GM12878 (cell line): ENCODE measurements around the gene PKP3. TPM values are rescaled to one million over a fixed set of nuclear protein-coding genes. Genes with fewer than 3 reads are reported as not detected.

ENCODE experiments used
- ATAC-seq: fragments of 200-7000 bp; cut with Tn5 transposase; 3 replicates; pipeline ENCODE4 v1.9.1; 2020; ENCODE audit warnings: mild to moderate bottlenecking, moderate library complexity
- BruUV-seq: library from RNA; stranded (reverse); fragments of 400-500 nt; replicated peaks from 2 replicates; lab custom pipeline; 2021; lab: Mats Ljungman, UMichigan
- CTCF ChIA-PET: fragments of 300-600 bp; sonication (Branson Sonifier 250); formaldehyde crosslinking; extraction: SDS; loops from one replicate; lab custom pipeline; 2021; ENCODE audit warnings: inconsistent platforms; lab: Yijun Ruan, JAX
- POLR2A ChIA-PET: fragments of 350-600 bp; formaldehyde crosslinking; extraction: SDS; loops from one replicate; lab custom pipeline; 2021; ENCODE audit warnings: inconsistent platforms; lab: Charles Lee
- RAD21 ChIA-PET: fragments of 300-600 bp; sonication (Branson Sonifier 250); formaldehyde crosslinking; loops from one replicate; lab custom pipeline; 2023; ENCODE audit warnings: antibody characterized with exemption; ENCODE audit not compliant: unreplicated experiment; lab: Charles Lee
- SMC1A ChIA-PET: fragments of 300-600 bp; sonication (Branson Sonifier 250); formaldehyde crosslinking; loops from one replicate; lab custom pipeline; 2023; ENCODE audit not compliant: unreplicated experiment, uncharacterized antibody; lab: Charles Lee
- DNase-seq: peaks from one replicate; pipeline ENCODE4 v3.0.0-alpha.2; 2011; ENCODE audit warnings: low read depth, low spot score
- FAIRE-seq: peaks from 3 replicates; lab custom pipeline; 2011; peaks lifted over from hg19 to GRCh38; lab: Jason Lieb, UNC
- H2AFZ ChIP-seq: 2 replicates; pipeline ENCODE4 v1.6.0; 2011; ENCODE audit warnings: low read depth, low read length, control low read depth; ENCODE audit not compliant: control insufficient read depth
- H3K27ac ChIP-seq: 2 replicates; pipeline ENCODE4 v1.5.1; 2011; ENCODE audit warnings: control low read depth; ENCODE audit not compliant: control insufficient read depth, insufficient read depth
- H3K27me3 ChIP-seq, 2 experiments: replicated peaks in 1 of 2; 2 replicates each; pipeline versions ENCODE4 v1.6.0 to v1.6.1; 2011; ENCODE audit warnings: low read length in 1 of 2; ENCODE audit not compliant: control insufficient read depth in 2 of 2, insufficient read depth in 2 of 2
- H3K36me3 ChIP-seq, 2 experiments: 2 replicates each; pipeline ENCODE4 v1.5.1; 2011; ENCODE audit warnings: low read length in 1 of 2; ENCODE audit not compliant: control insufficient read depth in 2 of 2, insufficient read depth in 2 of 2
- H3K4me1 ChIP-seq: 2 replicates; pipeline ENCODE4 v1.6.1; 2011; ENCODE audit warnings: mild to moderate bottlenecking, low read length, moderate library complexity, mixed read lengths; ENCODE audit not compliant: control insufficient read depth, insufficient read depth
- H3K4me2 ChIP-seq: 2 replicates; pipeline ENCODE4 v1.6.0; 2011; ENCODE audit warnings: control low read depth; ENCODE audit not compliant: control insufficient read depth, insufficient read depth
- H3K4me3 ChIP-seq: fragments of 200-600 bp; sonication (generic); 2 replicates; pipeline ENCODE4 v1.5.1; 2016
- H3K79me2 ChIP-seq: 2 replicates; pipeline ENCODE4 v1.6.0; 2011; ENCODE audit warnings: low read length; ENCODE audit not compliant: control insufficient read depth, insufficient read depth
- H3K9ac ChIP-seq: 2 replicates; pipeline ENCODE4 v1.8.0; 2011; ENCODE audit warnings: low read length, control low read depth, mixed read lengths; ENCODE audit not compliant: control insufficient read depth, insufficient read depth
- H3K9me3 ChIP-seq: replicated peaks from 3 replicates; pipeline ENCODE4 v1.5.1; 2011; ENCODE audit warnings: mild to moderate bottlenecking, low read length; ENCODE audit not compliant: control insufficient read depth, insufficient read depth
- H4K20me1 ChIP-seq: 2 replicates; pipeline ENCODE4 v1.6.0; 2011; ENCODE audit not compliant: control insufficient read depth, insufficient read depth
- DPF2 ChIP-seq: fragments of 450-650 bp; IDR thresholded peaks from 2 replicates; pipeline ENCODE4 v1.6.1; 2017; ENCODE audit warnings: mild to moderate bottlenecking
- HDAC6 ChIP-seq: fragments of 200-600 bp; sonication (generic); IDR thresholded peaks from one replicate; pipeline ENCODE4 v1.8.0; 2017; ENCODE audit warnings: antibody characterized with exemption; ENCODE audit not compliant: unreplicated experiment
- HDGF ChIP-seq: fragments of 450-650 bp; IDR thresholded peaks from 2 replicates; pipeline ENCODE4 v1.6.1; 2016; ENCODE audit warnings: antibody characterized with exemption
- IKZF1 ChIP-seq: fragments of 450-650 bp; conservative IDR thresholded peaks from 2 replicates; pipeline ENCODE4 v1.6.1; 2017; ENCODE audit warnings: antibody characterized with exemption, mild to moderate bottlenecking
- KDM1A ChIP-seq: fragments of 200-600 bp; sonication (generic); IDR thresholded peaks from 2 replicates; pipeline ENCODE4 v1.6.1; 2016; ENCODE audit warnings: borderline replicate concordance
- KLF5 ChIP-seq: fragments of 450-650 bp; IDR thresholded peaks from 2 replicates; pipeline ENCODE4 v1.6.1; 2014; ENCODE audit warnings: mild to moderate bottlenecking; ENCODE audit not compliant: partially characterized antibody
- NFYB ChIP-seq: IDR thresholded peaks from 2 replicates; pipeline ENCODE4 v1.6.1; 2011; ENCODE audit warnings: low read depth, mild to moderate bottlenecking, low read length, improper control_type of control experiment, moderate library complexity; ENCODE audit not compliant: insufficient read depth
- SMAD1 ChIP-seq: fragments of 450-650 bp; IDR thresholded peaks from 2 replicates; pipeline ENCODE4 v1.6.1; 2018; ENCODE audit warnings: mild to moderate bottlenecking, low read depth; ENCODE audit not compliant: partially characterized antibody
- SMAD5 ChIP-seq: IDR thresholded peaks from 2 replicates; pipeline ENCODE4 v1.6.1; 2016; ENCODE audit warnings: antibody characterized with exemption, low read depth
- SMC3 ChIP-seq: IDR thresholded peaks from 2 replicates; pipeline ENCODE4 v1.6.1; 2011; ENCODE audit warnings: low read length, improper control_type of control experiment, borderline replicate concordance
- TAF1 ChIP-seq: IDR thresholded peaks from 2 replicates; pipeline ENCODE4 v1.6.1; 2011; ENCODE audit warnings: mild to moderate bottlenecking, low read depth, low read length, borderline replicate concordance
- ZNF274 ChIP-seq: IDR thresholded peaks from one replicate; pipeline ENCODE4 v1.8.0; 2011; ENCODE audit not compliant: insufficient read length, insufficient read depth
- WGBS: methylation state at CpG from one replicate; pipeline ENCODE4 v1.1.6; 2016; ENCODE audit warnings: low lambda C conversion rate; ENCODE audit not compliant: insufficient replicate concordance, insufficient coverage; ENCODE audit errors: missing lambda C conversion rate; 5-methylcytosine and 5-hydroxymethylcytosine counted together
- in situ Hi-C: fragments of 300-500 bp; cut with MboI; formaldehyde crosslinking; loops from 9 replicates; pipeline ENCODE4 v1.14.3; 2018; ENCODE audit warnings: mixed read lengths
- intact Hi-C: fragments of 100-400 bp; cut with micrococcal nuclease; formaldehyde crosslinking; loops from one replicate; pipeline ENCODE4 v1.14.2; 2022; ENCODE audit not compliant: unreplicated experiment
- polyA plus RNA-seq, 11 experiments: library from polyadenylated mRNA; depleted of rRNA in 4 of 11; unstranded in 6 of 11; stranded (reverse) in 5 of 11; fragments of >200 nt; fragmentation: Nextera tagmentation in 4 of 11; fragmentation: Illumina TruSeq in 1 of 11; extraction: Ambion mirVana in 4 of 11; extraction: Trizol in 1 of 11; gene quantifications; 1 replicate in 1 of 11; 2 replicates in 10 of 11; pipeline versions ENCODE4 v1.2.1 to v1.2.3, GENCODE V29; 2011 to 2016; ENCODE audit warnings: inconsistent platforms in 2 of 11, missing spikeins in 2 of 11, low read depth in 1 of 11
- total RNA-seq, 4 experiments: library from RNA; depleted of rRNA in 3 of 4; stranded (reverse); fragments of >200 nt in 3 of 4; fragmentation: Illumina TruSeq in 1 of 4; extraction: Trizol in 1 of 4; gene quantifications; 2 replicates each; pipeline versions ENCODE4 v1.2.1 to v1.2.3, GENCODE V29; 2013 to 2021
- TF ChIP-seq, protein P1 (sequence below): fragments of 450-650 bp; IDR thresholded peaks from 2 replicates; pipeline ENCODE4 v1.6.1; 2017; ENCODE audit warnings: mild to moderate bottlenecking, moderate library complexity
- TF ChIP-seq, protein P2 (sequence below): fragments of 450-650 bp; IDR thresholded peaks from 2 replicates; pipeline ENCODE4 v1.6.1; 2016; ENCODE audit warnings: mild to moderate bottlenecking
- TF ChIP-seq, protein P3 (sequence below): IDR thresholded peaks from 2 replicates; pipeline ENCODE4 v1.6.1; 2011; ENCODE audit warnings: low read depth, low read length, improper control_type of control experiment, borderline replicate concordance

The PKP3 gene
- total and polyA plus RNA-seq, 10 of the 15 experiments (the other 5 are each of a cell fraction or from before 2014, with no cell fraction given), result 0.45 to 0.90 TPM; not detected in 8

DNA sequence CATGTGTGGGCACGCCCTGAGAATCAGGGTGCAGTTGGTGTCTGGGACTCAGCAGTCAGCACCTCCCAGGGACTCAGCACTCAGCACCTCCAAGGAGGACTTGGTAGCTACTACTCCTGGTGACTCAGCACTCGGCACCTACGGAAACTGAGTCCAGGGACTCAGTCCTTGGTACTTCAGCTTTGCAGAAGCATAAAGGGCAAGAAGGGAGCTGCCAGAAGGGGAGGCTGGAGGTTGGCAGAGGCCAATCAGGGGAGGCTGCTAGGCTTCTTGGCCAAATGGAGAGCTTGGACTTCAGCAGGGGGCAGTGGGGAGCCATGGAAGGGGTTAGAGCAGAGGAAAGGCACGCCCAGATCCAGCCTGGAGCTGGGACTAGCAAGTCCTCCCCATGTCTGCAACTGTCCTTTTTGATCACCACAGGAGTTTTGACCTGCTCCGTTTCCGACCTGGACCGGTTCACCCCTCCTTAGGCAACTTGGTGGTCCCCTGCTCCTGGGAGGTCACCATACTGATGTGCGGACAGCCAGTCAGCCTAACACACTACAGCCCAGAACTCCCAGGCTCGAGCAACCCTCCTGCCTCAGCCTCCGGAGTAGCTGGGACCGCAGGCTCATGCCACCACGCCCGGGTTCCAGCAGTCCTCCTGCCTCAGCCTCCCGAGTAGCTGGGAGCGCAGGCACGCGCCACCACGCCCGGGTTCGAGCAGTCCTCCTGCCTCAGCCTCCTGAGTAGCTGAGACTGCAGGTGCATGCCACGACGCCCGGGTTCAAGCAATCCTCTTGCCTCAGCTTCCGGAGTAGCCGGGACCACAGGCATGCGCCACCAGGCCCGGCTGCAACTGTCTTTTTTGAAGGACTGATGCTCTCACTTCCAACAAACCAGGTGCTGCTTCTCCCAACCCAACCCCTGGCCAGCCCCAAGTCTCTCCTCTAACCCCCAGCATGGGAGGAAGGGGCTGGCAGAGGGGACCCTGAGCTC lies 46.3 kb downstream of the PKP3 start:
- H3K4me2 ChIP-seq, result peak overlapping the region; percentile 86
- H3K9me3 ChIP-seq, result no peaks in the 10 kb centered on the region
- no peaks in the 10 kb centered on the region for H4K20me1 ChIP-seq
- H3K9ac ChIP-seq, result peak overlapping the region; percentile 70; the same call in 1 of the 2 replicates
- ChIA-PET SMC1A (interaction anchor here (1.1 to 1.2 kb wide), 2 partner anchors 9 to 78 kb away, joined by 3 to 4 read pairs; no protein-coding TSS in a partner anchor), RAD21 (interaction anchor here (1.1 to 1.2 kb wide), 3 partner anchors 8 to 282 kb away, joined by 3 to 6 read pairs (median 3); no protein-coding TSS in a partner anchor), POLR2A (interaction anchor here (0.8 to 1.5 kb wide), 2 partner anchors 16 to 231 kb away, joined by 3 read pairs; no protein-coding TSS in a partner anchor), CTCF (interaction anchor here (0.9 to 4.9 kb wide), 5 partner anchors 9 to 286 kb away, joined by 3 to 34 read pairs (median 3); partner anchors contain the start of gene PTDSS2)
- BruUV-seq, result TSS peak; percentile 54
- peaks cover 12% of the 10 kb centered on the region for H3K4me1 ChIP-seq
- H2AFZ ChIP-seq, result no peak overlapping the region
- H3K4me3 ChIP-seq, result peak overlapping the region; percentile 78
- intact Hi-C loops (loop anchor here (10.0 kb wide), 2 partner anchors 136 to 236 kb away; partner anchors contain the start of genes BET1L, IFITM2 and RIC8A), in situ Hi-C loops (no loop called here)
- 87% methylated on average over 27 of the region's 27 CpGs for WGBS
- peaks cover 10% of the 10 kb centered on the region for H3K79me2 ChIP-seq
- H3K36me3 ChIP-seq, result no peaks in the 10 kb centered on the region; a peak in 1 of 4 replicates
- no peaks in the 10 kb centered on the region for H3K27me3 ChIP-seq
- no peak overlapping the region for H3K27ac ChIP-seq
- FAIRE-seq (no peak), DNase-seq (no peak), ATAC-seq (no peak)
- no peak for TF ChIP-seq IKZF1
- TF ChIP-seq NFYB, result 0 out of 2 replicates have a peak, but pooled peaks have one; percentile 14
- no peak for TF ChIP-seq ZNF274
- TF ChIP-seq HDAC6, result no peak
- TF ChIP-seq SMAD5, result no peak
- no peak for TF ChIP-seq SMAD1
- no peak for TF ChIP-seq KDM1A
- no peak for TF ChIP-seq TAF1
- no peak for TF ChIP-seq HDGF
- TF ChIP-seq SMC3, result peak; percentile 26; the same call in 1 of the 2 replicates
- TF ChIP-seq, protein P1, sequence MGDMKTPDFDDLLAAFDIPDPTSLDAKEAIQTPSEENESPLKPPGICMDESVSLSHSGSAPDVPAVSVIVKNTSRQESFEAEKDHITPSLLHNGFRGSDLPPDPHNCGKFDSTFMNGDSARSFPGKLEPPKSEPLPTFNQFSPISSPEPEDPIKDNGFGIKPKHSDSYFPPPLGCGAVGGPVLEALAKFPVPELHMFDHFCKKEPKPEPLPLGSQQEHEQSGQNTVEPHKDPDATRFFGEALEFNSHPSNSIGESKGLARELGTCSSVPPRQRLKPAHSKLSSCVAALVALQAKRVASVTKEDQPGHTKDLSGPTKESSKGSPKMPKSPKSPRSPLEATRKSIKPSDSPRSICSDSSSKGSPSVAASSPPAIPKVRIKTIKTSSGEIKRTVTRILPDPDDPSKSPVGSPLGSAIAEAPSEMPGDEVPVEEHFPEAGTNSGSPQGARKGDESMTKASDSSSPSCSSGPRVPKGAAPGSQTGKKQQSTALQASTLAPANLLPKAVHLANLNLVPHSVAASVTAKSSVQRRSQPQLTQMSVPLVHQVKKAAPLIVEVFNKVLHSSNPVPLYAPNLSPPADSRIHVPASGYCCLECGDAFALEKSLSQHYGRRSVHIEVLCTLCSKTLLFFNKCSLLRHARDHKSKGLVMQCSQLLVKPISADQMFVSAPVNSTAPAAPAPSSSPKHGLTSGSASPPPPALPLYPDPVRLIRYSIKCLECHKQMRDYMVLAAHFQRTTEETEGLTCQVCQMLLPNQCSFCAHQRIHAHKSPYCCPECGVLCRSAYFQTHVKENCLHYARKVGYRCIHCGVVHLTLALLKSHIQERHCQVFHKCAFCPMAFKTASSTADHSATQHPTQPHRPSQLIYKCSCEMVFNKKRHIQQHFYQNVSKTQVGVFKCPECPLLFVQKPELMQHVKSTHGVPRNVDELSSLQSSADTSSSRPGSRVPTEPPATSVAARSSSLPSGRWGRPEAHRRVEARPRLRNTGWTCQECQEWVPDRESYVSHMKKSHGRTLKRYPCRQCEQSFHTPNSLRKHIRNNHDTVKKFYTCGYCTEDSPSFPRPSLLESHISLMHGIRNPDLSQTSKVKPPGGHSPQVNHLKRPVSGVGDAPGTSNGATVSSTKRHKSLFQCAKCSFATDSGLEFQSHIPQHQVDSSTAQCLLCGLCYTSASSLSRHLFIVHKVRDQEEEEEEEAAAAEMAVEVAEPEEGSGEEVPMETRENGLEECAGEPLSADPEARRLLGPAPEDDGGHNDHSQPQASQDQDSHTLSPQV, result no peak
- TF ChIP-seq, protein P2, sequence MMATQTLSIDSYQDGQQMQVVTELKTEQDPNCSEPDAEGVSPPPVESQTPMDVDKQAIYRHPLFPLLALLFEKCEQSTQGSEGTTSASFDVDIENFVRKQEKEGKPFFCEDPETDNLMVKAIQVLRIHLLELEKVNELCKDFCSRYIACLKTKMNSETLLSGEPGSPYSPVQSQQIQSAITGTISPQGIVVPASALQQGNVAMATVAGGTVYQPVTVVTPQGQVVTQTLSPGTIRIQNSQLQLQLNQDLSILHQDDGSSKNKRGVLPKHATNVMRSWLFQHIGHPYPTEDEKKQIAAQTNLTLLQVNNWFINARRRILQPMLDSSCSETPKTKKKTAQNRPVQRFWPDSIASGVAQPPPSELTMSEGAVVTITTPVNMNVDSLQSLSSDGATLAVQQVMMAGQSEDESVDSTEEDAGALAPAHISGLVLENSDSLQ, result no peak
- TF ChIP-seq KLF5, result peak; percentile 84
- TF ChIP-seq DPF2, result no peak
- TF ChIP-seq, protein P3, sequence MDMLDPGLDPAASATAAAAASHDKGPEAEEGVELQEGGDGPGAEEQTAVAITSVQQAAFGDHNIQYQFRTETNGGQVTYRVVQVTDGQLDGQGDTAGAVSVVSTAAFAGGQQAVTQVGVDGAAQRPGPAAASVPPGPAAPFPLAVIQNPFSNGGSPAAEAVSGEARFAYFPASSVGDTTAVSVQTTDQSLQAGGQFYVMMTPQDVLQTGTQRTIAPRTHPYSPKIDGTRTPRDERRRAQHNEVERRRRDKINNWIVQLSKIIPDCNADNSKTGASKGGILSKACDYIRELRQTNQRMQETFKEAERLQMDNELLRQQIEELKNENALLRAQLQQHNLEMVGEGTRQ, result no peak
